Panc1 (cell line): ENCODE measurements around the gene CWF19L1.

Source experiments
- POLR2AphosphoS5 ChIP-seq: IDR thresholded peaks from 2 replicates; pipeline ENCODE4 v1.6.1; 2012; ENCODE audit warnings: mild to moderate bottlenecking, low read depth, low read length, moderate library complexity
- TF ChIP-seq, protein P1 (sequence below): fragments of 450-650 bp; IDR thresholded peaks from 2 replicates; pipeline ENCODE4 v1.5.1; 2017; ENCODE audit warnings: mild to moderate bottlenecking

DNA sequence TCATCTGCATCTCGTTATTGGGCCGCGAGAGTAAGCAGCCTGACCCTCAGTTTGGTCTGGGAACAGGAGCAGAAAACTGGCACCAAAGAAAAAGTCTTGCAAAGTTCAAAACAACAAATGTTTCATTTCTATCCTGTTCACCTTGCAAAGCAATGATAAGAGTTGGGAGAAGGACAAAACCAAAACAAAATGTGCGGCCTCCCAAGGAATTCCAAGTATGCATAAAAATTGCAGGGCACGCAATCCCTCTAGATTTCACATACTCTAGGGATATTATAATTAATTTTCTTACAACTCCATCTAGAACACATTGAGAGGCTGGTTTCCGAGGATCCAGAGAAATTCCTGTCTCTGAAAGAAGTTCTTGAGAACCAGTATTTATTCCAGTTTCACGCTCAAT lies 58.1 kb downstream of the CWF19L1 start:
- no peak for TF ChIP-seq POLR2AphosphoS5
- TF ChIP-seq, protein P1, sequence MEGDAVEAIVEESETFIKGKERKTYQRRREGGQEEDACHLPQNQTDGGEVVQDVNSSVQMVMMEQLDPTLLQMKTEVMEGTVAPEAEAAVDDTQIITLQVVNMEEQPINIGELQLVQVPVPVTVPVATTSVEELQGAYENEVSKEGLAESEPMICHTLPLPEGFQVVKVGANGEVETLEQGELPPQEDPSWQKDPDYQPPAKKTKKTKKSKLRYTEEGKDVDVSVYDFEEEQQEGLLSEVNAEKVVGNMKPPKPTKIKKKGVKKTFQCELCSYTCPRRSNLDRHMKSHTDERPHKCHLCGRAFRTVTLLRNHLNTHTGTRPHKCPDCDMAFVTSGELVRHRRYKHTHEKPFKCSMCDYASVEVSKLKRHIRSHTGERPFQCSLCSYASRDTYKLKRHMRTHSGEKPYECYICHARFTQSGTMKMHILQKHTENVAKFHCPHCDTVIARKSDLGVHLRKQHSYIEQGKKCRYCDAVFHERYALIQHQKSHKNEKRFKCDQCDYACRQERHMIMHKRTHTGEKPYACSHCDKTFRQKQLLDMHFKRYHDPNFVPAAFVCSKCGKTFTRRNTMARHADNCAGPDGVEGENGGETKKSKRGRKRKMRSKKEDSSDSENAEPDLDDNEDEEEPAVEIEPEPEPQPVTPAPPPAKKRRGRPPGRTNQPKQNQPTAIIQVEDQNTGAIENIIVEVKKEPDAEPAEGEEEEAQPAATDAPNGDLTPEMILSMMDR, result no peak
